ENCODE data around the gene SQOR.
A peak's percentile ranks its signal among the peaks of the same experiment; 100 is the strongest.
"Not testable (repeated sequence)": the region's sequence is repeated elsewhere in the genome, so short reads cannot be mapped to it uniquely, and the experiment has no call there.

The SQOR gene

DNA sequence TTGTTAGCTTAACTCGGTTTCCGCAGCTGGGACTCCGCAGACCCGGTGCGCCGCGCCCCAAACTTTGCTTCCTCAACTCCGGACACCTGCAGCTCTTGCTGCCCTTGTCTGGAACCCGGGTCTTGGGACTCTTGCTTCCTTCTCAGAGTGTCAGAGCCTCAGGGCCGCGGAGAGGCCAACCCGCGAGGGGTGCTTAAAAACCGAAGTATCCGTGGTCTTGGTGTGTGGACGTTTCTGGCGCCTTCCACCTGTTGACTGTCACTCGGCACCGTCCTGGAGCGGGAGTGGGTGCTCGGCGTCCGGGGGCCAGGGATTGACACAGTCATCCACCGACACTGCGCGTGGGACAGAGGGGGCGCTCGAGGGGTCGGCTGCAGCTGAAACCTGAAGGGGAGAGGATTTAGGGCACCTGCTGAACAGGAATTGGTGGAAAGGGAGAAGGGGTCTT is 386 bp downstream of the SQOR start:
- peak; percentile 59 to 64 for DNase-seq

DNA sequence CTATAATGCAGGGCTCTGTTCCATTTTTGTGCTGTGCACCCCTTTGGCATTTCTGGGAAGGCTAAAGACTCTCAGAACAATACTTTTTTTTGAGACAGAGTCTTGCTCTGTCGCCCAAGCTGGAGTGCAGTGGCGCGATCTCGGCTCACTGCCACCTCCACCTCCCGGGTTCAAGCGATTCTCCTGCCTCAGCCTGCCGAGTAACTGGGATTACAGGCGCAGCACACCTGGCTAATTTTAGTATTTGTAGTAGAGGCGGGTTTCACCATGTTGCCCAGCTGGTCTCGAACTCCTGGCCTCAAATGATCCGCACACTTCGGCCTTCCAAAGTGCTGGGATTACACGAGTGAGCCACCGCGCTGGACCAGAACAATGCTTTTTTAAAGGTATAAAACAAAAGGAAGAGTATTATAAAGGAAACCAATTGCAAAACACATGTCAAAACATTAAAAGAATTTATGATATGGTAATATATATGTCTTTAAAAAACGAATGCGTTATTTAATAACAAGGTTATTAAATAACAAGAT is 999 bp downstream of the SQOR start:
- DNase-seq, result no peak

DNA sequence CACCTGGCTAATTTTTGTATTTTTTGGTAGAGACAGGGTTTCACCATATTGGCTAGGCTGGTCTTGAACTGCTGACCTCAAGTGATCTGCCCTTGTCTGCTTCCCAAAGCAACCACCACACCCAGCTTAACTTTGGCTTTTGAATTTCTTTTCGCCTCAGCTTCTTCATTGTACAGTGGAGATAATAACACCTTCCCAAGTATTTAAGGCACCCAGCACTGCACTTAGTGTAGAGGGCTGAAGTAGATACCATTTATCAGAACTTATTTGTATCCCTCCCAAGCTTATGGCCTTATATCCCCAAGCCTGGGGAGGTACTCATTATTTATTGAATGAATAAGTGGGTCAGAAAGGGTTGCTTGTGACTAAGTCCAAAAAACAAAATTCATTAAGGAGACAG is 2.3 kb downstream of the SQOR start:
- no peak for DNase-seq

DNA sequence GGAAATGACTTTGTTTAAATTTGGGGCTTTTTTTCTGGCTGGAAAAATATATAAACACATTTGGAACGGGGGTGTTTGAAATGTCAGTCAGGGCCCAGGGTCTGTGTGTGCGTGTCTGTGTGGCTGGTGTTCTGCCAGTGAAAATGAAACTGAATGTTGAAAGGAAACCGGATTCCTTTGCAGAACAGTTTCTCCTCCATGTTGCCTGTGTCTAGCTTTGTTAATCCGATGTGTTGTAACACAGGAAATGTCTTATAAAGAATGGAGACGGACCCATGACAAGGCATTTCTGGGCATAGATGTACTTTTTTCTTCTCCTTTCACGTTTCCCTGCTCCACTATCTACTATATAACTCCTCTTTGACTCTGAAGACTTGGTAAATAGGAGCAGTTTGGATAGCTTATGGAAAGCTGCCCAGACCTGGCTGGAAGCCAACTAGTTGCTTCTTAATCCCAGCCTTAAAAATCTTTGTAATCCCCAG is 2.8 kb downstream of the SQOR start:
- DNase-seq, result peak; percentile 59 to 78

DNA sequence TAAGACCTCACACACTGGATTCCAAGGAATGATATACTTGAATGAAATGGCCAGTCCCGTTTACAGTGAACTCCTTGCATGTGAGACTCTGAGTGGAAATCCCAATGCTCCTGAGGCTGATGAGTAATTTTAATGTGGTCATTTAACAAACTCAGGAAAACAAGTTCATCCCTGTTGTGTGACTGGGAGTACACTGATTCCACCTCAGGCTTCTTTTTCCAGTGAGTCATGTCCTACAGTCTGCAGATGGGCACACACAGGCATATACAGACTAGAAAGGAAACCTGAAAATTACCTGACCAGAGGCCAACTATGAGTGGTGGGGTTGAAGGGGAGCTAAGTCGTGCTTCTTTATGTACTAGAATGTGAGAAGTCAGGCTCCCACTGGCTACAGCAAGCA is 5.8 kb downstream of the SQOR start:
- no peak for DNase-seq

DNA sequence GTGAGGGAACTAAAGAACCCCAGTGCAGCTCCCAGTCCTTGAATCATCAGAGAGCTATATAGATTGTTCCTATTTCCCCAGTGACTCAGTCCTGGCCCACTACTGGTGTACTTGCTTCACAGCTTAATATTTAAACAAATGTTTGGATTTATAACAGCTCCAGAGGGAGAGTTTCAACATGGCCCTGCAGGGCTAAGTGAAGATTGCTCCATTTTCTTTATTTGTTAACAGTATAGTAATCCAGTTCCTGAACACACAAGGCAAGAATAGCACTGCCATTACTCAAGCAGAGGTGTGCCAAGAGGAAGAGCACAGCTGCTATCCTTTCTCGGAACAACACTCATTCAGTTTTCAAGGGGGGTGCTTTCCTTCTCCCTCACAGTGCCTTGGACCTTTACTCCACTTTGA is 6.5 kb downstream of the SQOR start:
- no peak for DNase-seq

DNA sequence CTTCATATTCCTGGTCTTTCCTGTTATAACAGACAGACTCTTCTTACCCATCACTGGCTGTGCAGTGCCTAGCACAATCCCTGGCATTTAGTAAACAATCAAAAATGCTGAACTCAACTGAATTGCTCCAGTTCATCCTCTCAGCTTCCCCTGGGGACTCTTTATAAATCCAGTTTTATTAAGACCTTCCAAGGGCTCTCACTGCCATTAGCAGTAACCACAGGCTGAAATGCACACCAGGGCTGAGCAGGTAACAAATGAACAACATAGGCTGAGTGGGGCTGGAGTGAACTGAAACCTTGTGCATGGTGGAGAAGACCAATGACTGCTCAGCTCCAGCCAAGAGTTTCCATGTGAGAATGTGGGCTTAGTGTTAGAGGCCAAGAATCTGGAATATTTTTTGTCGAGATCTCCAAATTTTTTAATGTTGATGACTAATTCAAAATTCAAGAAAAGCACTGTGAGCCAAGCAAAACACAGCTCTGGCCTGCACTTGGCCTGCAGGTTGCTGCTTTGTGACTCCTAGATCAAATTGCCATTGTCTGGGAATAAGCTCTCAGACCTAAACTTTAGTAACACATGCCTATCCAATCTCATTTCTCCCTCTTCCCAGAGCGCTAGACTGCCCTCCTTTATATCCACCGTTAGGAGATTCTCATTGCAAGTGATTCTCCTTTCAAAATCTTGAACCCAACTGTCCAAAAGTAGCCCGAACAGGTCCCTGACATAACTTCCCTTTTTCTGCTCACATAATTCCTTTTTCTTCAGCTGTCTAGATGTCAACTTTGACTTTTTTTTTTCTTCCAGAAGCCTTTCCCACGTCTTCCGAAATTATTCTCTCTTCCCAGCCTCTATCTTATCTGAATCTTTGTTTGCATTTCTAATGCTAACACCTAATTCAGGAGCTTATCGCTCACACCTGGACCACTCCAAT is 7.4 kb downstream of the SQOR start:
- DNase-seq, result no peak

DNA sequence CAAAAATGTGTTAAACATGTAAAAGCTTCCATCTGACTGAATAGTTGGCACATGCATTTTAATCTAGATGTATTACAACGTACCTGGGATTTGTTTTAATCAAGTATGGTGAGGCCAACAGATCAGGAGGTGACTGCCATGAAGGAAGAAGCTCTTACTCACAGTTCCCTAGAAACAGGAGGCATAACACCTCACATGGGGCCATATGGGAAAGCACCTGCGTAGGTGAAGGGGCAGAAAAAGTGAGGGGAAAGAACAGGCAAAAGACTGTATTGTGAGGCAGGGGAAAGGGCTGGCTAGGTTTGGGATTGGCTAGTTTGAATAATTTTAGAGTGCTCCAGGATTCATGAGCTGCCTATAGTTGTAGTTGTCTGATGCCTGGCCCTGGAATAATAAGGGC is 9.6 kb downstream of the SQOR start:
- no peak for DNase-seq

DNA sequence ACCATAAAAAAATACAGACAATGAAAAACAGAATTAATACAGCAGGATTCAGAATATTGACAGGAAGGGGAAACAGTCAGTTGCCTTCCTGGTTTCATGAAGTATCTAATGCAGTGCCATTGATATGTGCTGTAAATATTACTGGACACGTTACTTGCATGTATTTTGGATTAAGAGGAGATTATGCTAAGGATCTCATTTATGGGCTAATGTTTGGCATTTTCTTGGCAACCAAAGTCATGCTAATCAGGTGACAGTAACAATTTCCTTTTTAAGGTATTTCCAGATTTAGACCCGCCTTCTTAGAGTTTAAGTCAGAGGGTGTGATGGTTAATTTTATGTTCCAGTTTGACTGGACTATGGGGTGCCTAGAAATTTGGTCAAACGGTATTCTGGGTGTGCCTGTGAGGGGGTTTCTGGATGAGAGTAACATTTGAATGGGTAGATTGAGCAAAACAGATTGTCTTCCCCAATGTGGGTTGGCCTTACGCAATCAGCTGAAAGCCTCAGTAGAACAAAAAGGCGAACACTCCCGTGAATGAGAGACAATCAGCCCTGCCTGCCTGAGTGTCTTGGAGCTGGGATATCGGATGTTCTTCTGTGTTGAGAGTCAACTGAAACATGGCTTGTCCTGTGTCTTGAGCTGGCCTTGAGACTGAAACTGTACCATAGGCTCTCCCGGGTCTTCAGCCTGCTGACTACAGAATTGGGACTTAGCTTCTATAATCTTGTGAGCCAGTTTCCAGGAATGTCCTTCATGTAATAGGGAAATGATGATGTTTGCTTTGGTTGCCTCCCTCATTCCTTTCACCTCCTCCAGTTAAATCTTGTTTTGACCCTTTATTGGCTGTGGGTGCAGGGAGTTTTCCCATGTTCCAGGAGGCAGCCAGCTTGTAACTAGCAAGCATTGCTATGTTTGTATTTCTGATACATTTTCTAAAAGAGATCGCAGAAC is 10.5 kb downstream of the SQOR start:
- peak in 1 of 2 donors; percentile 9 for DNase-seq

DNA sequence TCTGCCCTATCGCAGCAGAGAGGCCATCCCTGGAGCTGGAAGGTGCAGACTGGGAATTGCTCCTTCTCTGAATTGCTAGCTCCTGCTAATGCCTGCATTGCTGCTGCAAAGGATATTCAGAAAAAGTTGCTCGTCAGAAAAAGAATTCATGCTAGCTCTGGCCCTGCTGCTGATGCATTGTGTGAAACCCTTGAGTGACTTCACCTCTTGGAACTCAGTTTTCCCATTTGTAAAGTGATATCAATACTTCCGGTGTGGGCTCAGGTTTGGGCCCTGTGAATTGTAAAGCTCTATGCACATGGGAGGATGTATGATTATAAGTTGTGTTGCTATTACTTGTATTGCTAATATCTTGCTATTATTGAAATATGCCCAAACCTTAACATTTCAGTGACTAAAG is 11.4 kb downstream of the SQOR start:
- DNase-seq, result no peak

DNA sequence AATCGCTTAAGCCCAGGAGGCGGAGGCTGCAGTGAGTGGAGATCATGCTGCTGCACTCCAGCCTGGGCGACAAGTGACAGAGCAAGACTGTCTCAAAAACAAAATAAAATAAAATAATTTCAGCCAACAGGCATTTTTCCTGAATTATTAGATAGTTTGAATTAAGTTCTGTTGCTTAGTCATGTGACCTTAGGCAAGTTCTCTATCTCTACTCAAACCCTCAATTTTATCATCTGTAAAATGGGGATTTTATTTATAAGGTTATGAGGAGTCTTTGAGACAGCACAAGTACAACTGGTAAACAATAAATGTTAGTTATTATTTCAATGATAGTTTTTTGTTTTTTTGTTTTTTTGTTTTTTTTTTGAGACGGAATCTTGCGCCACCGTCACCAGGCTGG is 13.0 kb downstream of the SQOR start:
- no peak for DNase-seq

DNA sequence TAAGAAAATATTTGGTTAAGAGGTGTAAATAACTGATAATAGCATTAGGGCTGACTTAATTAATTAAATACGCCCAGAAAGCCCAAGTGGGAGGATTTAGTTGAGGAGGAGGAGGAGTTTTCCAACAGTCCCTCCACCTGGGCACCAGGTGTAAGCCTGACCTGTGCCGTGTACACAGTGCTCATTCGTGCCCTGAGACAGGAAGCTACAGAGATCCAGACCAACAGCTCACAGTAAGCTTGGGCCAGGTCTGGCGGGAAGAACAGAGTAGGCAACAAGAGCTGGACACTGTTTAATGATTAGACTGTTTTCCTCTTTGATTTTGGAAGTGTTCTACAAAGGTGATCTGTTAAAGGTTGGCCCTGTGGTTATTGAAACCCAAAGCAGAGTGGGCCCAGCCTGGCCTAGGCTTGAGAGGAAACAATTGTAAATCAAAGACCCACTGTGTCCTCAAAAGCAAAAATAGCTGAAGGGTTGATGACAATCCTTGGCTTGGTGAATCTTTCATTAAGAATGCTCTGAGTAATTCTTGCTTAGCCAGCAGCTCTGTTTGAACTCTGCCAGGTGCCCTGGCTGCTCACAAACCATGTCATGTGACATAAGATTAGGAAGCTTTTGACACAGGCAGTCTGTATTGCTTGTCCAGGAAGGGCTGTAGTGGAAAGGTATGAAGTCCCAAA is 13.8 kb downstream of the SQOR start:
- no peak for DNase-seq

DNA sequence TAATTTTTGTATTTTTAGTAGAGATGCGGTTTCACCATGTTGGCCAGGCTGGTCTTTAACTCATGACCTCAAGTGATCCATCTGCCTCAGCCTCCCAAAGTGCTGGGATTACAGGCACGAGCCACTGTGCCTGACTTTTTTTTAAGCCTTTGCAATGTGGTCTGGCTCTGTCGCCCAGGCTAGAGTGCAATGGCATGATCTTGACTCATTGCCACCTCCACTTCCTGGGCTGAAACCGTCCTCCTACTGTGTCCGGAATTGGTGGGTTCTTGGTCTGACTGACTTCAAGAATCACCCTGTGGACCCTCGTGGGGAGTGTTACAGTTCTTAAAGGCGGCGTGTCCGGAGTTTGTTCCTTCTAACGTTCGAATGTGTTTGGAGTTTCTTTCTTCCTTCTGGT is 15.2 kb downstream of the SQOR start:
- DNase-seq, result not testable (repeated sequence)

DNA sequence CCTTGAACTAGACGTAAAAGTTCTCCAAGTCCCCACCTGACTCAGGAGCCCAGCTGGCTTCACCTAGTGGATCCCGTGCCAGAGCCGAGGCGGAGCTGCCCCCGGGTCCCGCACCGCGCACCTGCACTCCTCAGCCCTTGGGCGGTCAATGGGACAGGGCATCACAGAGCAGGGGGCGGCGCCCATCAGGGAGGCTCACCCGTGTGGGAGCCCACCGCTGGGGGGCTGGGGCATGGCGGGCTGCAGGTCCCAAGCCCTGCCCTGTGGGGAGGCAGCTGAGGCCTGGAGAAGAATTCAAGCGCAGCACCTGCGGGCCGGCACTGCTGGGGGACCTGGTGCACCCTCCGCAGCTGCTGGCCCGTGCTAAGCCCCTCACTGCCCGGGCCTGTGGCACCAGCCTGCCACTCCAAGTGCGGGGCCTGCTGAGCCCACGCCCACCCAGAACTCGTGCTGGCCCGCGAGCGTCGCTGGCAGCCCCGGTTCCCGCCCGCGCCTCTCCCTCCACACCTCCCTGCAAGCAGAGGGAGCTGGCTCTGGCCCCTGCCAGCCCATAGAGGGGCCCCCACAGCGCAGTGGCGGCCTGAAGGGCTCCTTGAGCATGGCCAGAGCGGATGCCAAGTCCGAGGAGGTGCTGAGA is 16.2 kb downstream of the SQOR start:
- no peak for DNase-seq

DNA sequence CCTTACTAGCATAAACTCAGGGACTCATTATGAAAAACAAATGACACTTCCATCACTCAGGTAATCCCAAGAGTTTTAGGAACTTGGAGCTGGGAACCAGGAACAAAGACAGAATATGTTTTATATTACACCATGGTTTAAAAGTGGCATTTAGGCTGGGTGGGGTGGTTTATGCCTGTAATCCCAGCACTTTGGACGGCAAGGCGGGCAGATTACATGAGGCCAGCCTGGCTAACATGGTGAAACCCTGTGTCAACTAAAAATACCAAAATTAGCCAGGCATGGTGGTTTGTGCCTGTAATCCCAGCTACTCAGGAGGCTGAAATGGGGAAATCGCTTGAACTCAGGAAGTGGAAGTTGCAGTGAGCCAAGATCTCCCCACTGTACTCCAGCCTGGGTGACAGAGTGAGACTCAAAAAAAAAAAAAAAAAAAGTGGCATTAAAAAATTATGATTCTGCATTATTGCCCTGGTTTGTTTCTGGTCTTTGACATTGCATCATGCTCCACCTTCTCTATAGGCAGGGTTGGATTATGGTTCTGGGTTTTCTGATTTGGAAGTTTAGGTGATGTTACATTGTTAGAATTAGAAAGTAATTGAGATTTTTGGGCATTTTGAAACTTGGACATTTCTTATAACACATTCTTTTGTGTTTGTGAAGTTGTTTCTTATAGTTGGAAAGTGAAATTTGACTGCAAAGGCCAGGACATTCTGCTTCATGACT is 19.0 kb downstream of the SQOR start:
- DNase-seq, result peak in 1 of 2 donors; percentile 7

DNA sequence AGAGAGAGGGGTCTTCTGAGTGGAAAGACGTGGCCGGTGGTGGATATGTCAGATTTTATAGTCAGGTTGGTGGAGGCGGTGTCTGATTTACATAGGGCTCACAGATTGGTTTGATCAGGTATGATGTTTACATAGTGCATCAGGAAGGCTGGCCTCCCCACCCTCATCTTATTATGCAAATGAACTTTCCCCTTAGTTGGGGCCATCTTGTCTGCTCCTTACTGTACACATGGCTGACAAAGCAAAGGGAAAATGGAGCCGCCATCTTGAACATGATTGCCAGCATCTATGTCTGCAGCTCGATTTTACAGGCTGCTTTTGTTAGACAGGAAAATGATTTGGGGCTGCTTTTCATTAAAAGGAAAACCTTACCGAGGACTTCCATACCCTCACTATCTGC is 19.9 kb downstream of the SQOR start:
- no peak for DNase-seq

DNA sequence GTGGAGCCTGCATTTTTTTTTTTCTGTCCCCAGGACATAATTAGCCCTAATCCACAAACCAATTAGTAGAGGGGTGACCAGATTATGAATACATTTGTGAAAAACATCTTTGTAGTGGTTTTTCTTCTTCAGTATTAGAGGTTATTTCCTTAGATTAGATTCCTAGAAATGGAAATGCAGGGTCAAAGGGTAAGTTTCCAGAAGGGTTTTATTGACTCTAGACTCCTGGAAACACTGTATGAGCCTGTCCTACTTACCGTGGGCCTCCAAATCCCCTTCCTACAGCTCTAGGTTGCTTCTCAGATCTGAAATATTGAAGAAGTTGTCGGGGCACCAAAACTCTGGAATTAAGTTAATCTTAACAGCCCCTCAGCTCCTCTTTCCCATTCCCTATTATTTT is 22.4 kb downstream of the SQOR start:
- DNase-seq, result no peak

DNA sequence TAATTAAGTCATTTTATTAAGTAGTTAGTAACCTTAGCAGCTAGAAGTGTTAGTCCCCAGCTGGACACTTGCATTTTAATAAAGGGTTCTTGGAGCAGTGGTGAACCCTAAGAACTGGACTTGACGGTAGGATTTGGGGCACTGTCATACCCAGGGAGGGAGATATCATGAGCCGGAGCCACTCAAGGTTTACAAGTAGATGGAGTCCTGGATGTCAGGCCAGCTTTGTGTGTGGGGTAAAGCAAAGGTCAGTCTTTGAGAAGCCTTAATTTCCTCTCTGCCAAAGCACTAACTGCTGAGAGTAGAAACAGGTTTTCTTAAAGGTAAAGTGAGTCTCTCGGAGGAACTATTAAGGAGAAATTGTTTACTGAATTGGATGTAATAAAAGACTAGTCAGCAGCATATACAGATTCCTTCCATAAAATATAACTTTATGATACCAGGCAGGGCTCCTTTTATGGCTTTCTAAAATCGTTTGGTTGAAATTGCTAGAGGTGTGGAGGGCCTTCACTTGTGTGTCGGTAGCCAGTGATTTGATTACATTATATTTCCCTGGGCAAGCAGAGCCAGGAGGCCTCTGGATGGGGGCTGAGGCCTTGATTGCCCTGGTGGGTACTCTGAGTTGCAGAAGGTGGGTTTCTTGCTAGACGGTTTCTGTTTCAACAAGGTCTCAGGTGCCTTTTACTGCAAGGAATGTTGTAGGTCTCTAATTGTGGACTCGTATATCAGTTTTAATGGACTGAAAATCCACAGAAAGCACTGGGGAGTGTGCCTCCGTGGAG is 23.1 kb downstream of the SQOR start:
- no peak for DNase-seq

DNA sequence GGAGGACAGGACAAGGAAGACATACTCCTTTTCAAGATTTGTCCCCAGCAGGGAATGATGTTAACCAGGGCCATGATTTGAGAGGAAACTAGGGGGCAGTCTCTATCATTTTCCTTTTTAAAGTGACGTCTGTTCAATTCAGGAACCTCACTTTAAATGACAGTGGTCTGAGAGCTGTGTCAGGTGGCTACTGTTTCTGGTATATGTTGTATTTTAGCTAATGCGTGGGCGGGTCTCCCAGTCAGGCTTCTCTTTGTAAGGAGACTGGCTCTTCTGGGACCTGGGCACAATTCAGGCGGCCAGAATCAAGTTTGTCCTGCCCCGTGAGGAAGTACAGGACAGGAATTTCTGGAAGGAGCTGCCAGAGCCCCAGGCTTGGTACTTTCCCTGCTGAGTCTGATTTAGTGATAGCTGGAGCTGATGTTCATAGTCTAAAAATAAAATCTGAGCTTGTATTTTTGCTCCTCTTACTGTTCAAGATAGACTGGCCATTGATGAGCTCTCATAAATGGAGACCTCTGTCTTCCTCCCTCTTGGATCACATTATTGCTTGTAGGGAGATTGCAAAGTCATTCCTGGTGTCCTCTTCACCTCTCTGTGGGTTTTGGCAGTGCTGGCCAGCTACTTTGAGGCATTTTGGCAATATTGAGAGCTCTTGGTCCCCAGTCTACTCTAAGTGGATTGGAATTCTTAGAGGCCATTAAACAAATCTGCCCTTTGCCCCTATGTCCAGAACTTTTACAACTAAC is 25.6 kb downstream of the SQOR start:
- DNase-seq, result no peak

DNA sequence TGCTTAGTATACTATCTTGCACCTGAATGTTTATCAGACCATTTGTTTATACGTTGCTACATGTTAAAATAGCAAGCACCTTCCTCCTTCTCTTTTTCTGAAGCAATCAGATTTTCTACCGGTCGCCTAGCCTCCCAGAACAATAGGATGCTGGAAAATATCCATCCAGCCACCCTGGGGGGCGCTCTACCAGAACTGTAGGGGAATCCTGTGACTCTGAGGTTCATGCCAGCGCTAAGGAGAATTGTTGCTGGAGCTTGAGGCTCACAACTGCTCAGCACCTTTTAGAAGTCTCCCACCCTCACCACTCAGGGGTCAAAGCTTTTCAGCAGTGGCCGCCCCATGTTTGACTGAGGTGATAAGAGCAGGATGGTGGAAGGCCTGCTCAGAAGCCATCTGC is 27.5 kb downstream of the SQOR start:
- no peak for DNase-seq

All from CD4-positive, alpha-beta T cell treated with Interleukin-1 beta for 1 hour (primary cell).